ENCODE data around the gene C16orf90. TPM values are rescaled to one million over a fixed set of nuclear protein-coding genes. Genes with fewer than 3 reads are reported as not detected.
A peak's percentile ranks its signal among the peaks of the same experiment; 100 is the strongest.

The C16orf90 gene
- total RNA-seq, 1 donor, result not detected

- peak overlapping the region; percentile 92 for H3K4me3 ChIP-seq (ENCODE audit: low read depth, low read length)
- no peak for TF ChIP-seq CTCF (IDR thresholded peaks at IDR 0.05; ENCODE audit: insufficient read depth, low read length)
- DNase-seq (ENCODE audit: low read depth), result peak; percentile 27
Measured at GRCh38 chr16:3459401-3460090, 35.7 kb downstream of the C16orf90 start.

GRCh38 chr16:3458852-3459361, 36.4 kb downstream of the C16orf90 start:
- H3K4me3 ChIP-seq (ENCODE audit: low read depth, low read length), result peak overlapping the region; percentile 92
- DNase-seq (ENCODE audit: low read depth), result peak; percentile 35
- TF ChIP-seq CTCF (IDR thresholded peaks at IDR 0.05; ENCODE audit: insufficient read depth, low read length), result no peak

GRCh38 chr16:3458278-3458851, 36.9 kb downstream of the C16orf90 start:
- no peak for TF ChIP-seq CTCF (IDR thresholded peaks at IDR 0.05; ENCODE audit: insufficient read depth, low read length)
- H3K4me3 ChIP-seq (ENCODE audit: low read depth, low read length), result peak overlapping the region; percentile 92
- DNase-seq (ENCODE audit: low read depth), result peak; percentile 61

- H3K4me3 ChIP-seq (ENCODE audit: low read depth, low read length), result peak overlapping the region; percentile 92
- DNase-seq (ENCODE audit: low read depth), result peak; percentile 82
- TF ChIP-seq CTCF (IDR thresholded peaks at IDR 0.05; ENCODE audit: insufficient read depth, low read length), result peak; percentile 48
Measured at GRCh38 chr16:3457434-3458252, 37.6 kb downstream of the C16orf90 start.

GRCh38 chr16:3454631-3455147, 40.6 kb downstream of the C16orf90 start:
- DNase-seq (ENCODE audit: low read depth), result no peak
- no peak for TF ChIP-seq CTCF (IDR thresholded peaks at IDR 0.05; ENCODE audit: insufficient read depth, low read length)
- no peak overlapping the region for H3K4me3 ChIP-seq (ENCODE audit: low read depth, low read length)

GRCh38 chr16:3454093-3454492, 41.2 kb downstream of the C16orf90 start:
- TF ChIP-seq CTCF (IDR thresholded peaks at IDR 0.05; ENCODE audit: insufficient read depth, low read length), result no peak
- no peak for DNase-seq (ENCODE audit: low read depth)
- H3K4me3 ChIP-seq (ENCODE audit: low read depth, low read length), result no peak overlapping the region
